Measurements from ENCODE around the gene FHIT. TPM values are rescaled to one million over a fixed set of nuclear protein-coding genes. Genes with fewer than 3 reads are reported as not detected.
"Not testable (repeated sequence)": the region's sequence is repeated elsewhere in the genome, so short reads cannot be mapped to it uniquely, and the experiment has no call there.

The FHIT gene
- total RNA-seq, 1 experiment from 2014 or later, result 9.8 TPM

DNA sequence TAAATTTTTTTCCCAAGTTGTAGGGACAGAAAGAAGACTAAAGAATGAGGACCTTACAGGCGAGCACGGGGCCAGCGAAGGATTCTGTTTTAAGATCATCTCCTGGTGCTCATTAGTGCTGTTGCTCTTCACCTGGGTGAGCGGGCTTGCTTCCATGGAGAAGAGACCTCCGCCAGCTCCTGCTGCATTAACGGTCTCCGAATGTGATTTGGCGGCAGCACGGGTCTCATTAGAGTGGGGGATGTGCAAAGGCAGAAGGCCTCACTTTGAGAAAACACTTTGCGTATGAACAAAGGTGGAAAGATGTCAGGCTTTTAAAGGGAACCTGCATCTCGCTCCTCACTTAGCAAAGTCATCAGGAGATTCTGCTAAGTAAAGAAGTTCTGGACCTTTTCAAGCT lies 1448.0 kb downstream of the FHIT start:
- H3K79me2 ChIP-seq (ENCODE audit: low read depth), result no peaks in the 10 kb centered on the region
- ChIA-PET POLR2A (ENCODE audit: unreplicated experiment) (interaction anchor here (0.6 kb wide), 2 partner anchors 848 to 1082 kb away, joined by 7 to 11 read pairs; no protein-coding TSS in a partner anchor), CTCF (no interaction called here)
- no peak for DNase-seq
- H3K4me1 ChIP-seq (replicated peaks; ENCODE audit: insufficient read depth), result no peaks in the 10 kb centered on the region
- no TSS peak for BruUV-seq (replicated peaks)
- H3K9me2 ChIP-seq (ENCODE audit: insufficient read depth), result no peaks in the 10 kb centered on the region
- H2AFZ ChIP-seq, result no peak overlapping the region
- H4K20me1 ChIP-seq (ENCODE audit: insufficient read depth), result no peaks in the 10 kb centered on the region
- no peaks in the 10 kb centered on the region for H3K27me3 ChIP-seq (ENCODE audit: insufficient read depth, low read depth)
- H3K36me3 ChIP-seq (ENCODE audit: low read depth), result no peaks in the 10 kb centered on the region
- intact Hi-C loops (cut with micrococcal nuclease; ENCODE audit: unreplicated experiment), result no loop called here
- TF ChIP-seq, protein P1, sequence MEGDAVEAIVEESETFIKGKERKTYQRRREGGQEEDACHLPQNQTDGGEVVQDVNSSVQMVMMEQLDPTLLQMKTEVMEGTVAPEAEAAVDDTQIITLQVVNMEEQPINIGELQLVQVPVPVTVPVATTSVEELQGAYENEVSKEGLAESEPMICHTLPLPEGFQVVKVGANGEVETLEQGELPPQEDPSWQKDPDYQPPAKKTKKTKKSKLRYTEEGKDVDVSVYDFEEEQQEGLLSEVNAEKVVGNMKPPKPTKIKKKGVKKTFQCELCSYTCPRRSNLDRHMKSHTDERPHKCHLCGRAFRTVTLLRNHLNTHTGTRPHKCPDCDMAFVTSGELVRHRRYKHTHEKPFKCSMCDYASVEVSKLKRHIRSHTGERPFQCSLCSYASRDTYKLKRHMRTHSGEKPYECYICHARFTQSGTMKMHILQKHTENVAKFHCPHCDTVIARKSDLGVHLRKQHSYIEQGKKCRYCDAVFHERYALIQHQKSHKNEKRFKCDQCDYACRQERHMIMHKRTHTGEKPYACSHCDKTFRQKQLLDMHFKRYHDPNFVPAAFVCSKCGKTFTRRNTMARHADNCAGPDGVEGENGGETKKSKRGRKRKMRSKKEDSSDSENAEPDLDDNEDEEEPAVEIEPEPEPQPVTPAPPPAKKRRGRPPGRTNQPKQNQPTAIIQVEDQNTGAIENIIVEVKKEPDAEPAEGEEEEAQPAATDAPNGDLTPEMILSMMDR (conservative IDR thresholded peaks at IDR 0.05), result no peak
- no peak overlapping the region for H3K4me3 ChIP-seq
- no peaks in the 10 kb centered on the region for H3F3A ChIP-seq (ENCODE audit: insufficient read depth, low read depth)
- H3K27ac ChIP-seq, result no peak overlapping the region
- no peaks in the 10 kb centered on the region for H3K9me3 ChIP-seq (ENCODE audit: insufficient read depth, low read depth)
- H3K4me2 ChIP-seq, result no peak overlapping the region

DNA sequence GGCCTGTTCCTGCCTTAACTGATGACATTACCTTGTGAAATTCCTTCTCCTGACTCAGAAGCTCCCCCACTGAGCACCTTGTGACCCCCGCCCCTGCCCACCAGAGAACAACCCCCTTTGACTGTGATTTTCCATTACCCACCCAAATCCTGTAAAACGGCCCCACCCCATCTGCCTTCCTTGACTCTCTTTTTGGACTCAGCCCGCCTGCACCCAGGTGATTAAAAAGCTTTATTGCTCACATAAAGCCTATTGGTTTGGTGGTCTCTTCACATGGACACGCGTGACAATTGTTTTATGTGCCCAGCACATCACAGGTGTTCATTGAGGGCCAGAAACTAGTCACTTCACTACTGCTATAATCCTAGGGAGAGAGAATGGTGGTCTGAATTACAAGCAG lies 1448.8 kb downstream of the FHIT start:
- POLR2A ChIA-PET (ENCODE audit: unreplicated experiment); H3K4me1 ChIP-seq (replicated peaks; ENCODE audit: insufficient read depth); H3K27me3 ChIP-seq (ENCODE audit: insufficient read depth, low read depth); H3K27ac ChIP-seq; H3F3A ChIP-seq (ENCODE audit: insufficient read depth, low read depth); H4K20me1 ChIP-seq (ENCODE audit: insufficient read depth); H3K36me3 ChIP-seq (ENCODE audit: low read depth); CTCF ChIA-PET; H3K4me2 ChIP-seq; DNase-seq; H2AFZ ChIP-seq; H3K9me2 ChIP-seq (ENCODE audit: insufficient read depth); intact Hi-C loops (cut with micrococcal nuclease; ENCODE audit: unreplicated experiment); H3K4me3 ChIP-seq; H3K79me2 ChIP-seq (ENCODE audit: low read depth); BruUV-seq (replicated peaks); H3K9me3 ChIP-seq (ENCODE audit: insufficient read depth, low read depth): not testable (repeated sequence)

DNA sequence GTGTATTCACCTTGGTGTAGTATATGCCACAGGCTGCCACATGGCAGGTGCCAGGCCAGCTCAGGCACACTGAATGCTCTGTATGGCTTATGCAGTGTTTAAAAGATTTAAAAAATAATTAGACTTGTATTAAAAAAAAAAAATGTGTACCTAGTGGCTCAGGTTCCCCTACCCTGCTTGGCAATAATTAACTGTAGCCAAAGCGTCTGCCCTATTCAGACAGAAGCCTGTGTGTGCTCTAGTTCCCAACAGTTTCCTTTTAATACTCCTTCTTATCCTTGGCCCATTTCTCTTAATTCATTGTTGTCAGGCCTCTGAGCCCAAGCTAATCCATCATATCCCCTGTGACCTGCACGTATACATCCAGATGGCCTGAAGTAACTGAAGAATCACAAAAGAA lies 1449.2 kb downstream of the FHIT start:
- POLR2A ChIA-PET (ENCODE audit: unreplicated experiment), result no interaction called here
- no peak for DNase-seq
- no peak overlapping the region for H3K27ac ChIP-seq
- TF ChIP-seq EZH2 (IDR thresholded peaks at IDR 0.05; ENCODE audit: low read depth), result no peak
- TF ChIP-seq, protein P1 (conservative IDR thresholded peaks at IDR 0.05), result no peak
- CTCF ChIA-PET, result no interaction called here
- intact Hi-C loops (cut with micrococcal nuclease; ENCODE audit: unreplicated experiment), result no loop called here
- no peaks in the 10 kb centered on the region for H3K27me3 ChIP-seq (ENCODE audit: insufficient read depth, low read depth)
- H3F3A ChIP-seq (ENCODE audit: insufficient read depth, low read depth), result no peaks in the 10 kb centered on the region
- no peaks in the 10 kb centered on the region for H3K4me1 ChIP-seq (replicated peaks; ENCODE audit: insufficient read depth)
- no TSS peak for BruUV-seq (replicated peaks)
- no peaks in the 10 kb centered on the region for H3K79me2 ChIP-seq (ENCODE audit: low read depth)
- H3K36me3 ChIP-seq (ENCODE audit: low read depth), result no peaks in the 10 kb centered on the region
- H3K4me2 ChIP-seq, result no peak overlapping the region
- H3K4me3 ChIP-seq, result no peak overlapping the region
- no peak overlapping the region for H2AFZ ChIP-seq
- H3K9me2 ChIP-seq (ENCODE audit: insufficient read depth), result no peaks in the 10 kb centered on the region
- no peaks in the 10 kb centered on the region for H4K20me1 ChIP-seq (ENCODE audit: insufficient read depth)
- H3K9me3 ChIP-seq (ENCODE audit: insufficient read depth, low read depth), result no peaks in the 10 kb centered on the region

DNA sequence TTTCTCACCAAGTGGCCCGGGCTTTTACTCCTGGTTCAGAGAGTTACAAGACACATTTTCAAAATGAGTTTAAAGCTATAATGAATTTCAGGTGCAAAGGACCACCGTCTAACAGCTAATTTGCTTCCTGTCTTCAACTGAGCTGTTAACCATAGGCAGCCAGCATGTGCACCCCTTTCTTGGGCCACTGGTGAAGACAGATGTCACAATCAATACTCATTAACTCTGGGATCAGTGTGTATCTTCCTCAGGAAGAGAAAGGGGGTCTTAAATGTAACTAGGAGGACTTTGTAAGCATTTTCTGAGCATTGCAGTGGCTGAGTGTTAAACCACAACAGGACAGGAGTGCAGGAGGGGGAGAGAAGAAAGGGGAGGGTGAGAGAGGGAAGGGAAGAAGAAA lies 1450.8 kb downstream of the FHIT start:
- Histone ChIP-seq H3K4me3 (no peak overlapping the region), H3F3A (ENCODE audit: insufficient read depth, low read depth) (no peaks in the 10 kb centered on the region), H3K4me1 (replicated peaks; ENCODE audit: insufficient read depth) (no peaks in the 10 kb centered on the region), H3K27me3 (ENCODE audit: insufficient read depth, low read depth) (no peaks in the 10 kb centered on the region), H3K36me3 (ENCODE audit: low read depth) (no peaks in the 10 kb centered on the region), H3K9me3 (ENCODE audit: insufficient read depth, low read depth) (no peaks in the 10 kb centered on the region), H3K27ac (no peak overlapping the region), H3K9me2 (ENCODE audit: insufficient read depth) (no peaks in the 10 kb centered on the region), H3K79me2 (ENCODE audit: low read depth) (no peaks in the 10 kb centered on the region), H4K20me1 (ENCODE audit: insufficient read depth) (no peaks in the 10 kb centered on the region), H3K4me2 (no peak overlapping the region), H2AFZ (no peak overlapping the region)
- no peak for DNase-seq
- ChIA-PET CTCF (interaction anchor here (0.5 kb wide), 1 partner anchor 806 kb away, joined by 11 read pairs; no protein-coding TSS in a partner anchor), POLR2A (ENCODE audit: unreplicated experiment) (no interaction called here)
- intact Hi-C loops (cut with micrococcal nuclease; ENCODE audit: unreplicated experiment), result no loop called here
- no TSS peak for BruUV-seq (replicated peaks)
- TF ChIP-seq EZH2 (IDR thresholded peaks at IDR 0.05; ENCODE audit: low read depth), result no peak
- TF ChIP-seq, protein P1 (conservative IDR thresholded peaks at IDR 0.05), result no peak

Data from PC-9 (cell line).